ENCODE data around the gene RHBDF2.
"Not testable (repeated sequence)": the region's sequence is repeated elsewhere in the genome, so short reads cannot be mapped to it uniquely, and the experiment has no call there.

The RHBDF2 gene

GRCh38 chr17:76508472-76509063, 7.3 kb upstream of the RHBDF2 start:
- H3K9me3 ChIP-seq (ENCODE audit: control extremely low read depth in 1 of 5, control insufficient read depth in 4 of 5, insufficient read depth in 2 of 5, low read depth in 1 of 5, low read length in 4 of 5); H3K4me1 ChIP-seq (ENCODE audit: control extremely low read depth in 1 of 4, control insufficient read depth in 4 of 4, insufficient read depth in 4 of 4, low read length in 3 of 4); H3K4me3 ChIP-seq (ENCODE audit: control insufficient read depth in 1 of 7, extremely low read depth in 1 of 7, insufficient read depth in 4 of 7, low read depth in 2 of 7, low read length in 6 of 7); DNase-seq; H3K27ac ChIP-seq (ENCODE audit: insufficient read depth in 1 of 2, low read depth in 1 of 2, low read length in 2 of 2, poor library complexity in 1 of 2, severe bottlenecking in 2 of 2); H3K36me3 ChIP-seq (ENCODE audit: control insufficient read depth in 4 of 4, insufficient read depth in 4 of 4, low read length in 3 of 4); POLR2A ChIA-PET; H3K27me3 ChIP-seq (replicated peaks in 2 of 5; ENCODE audit: control insufficient read depth in 4 of 5, insufficient read depth in 5 of 5, low read length in 4 of 5): not testable (repeated sequence)
- 82% methylated on average over 6 of the region's 14 CpGs for WGBS (ENCODE audit: insufficient coverage)
- CTCF ChIA-PET: interaction anchor here (1.0 to 37.8 kb wide), 12 partner anchors 9 to 127 kb away, joined by 3 to 787 read pairs (median 6); partner anchors contain the start of genes AANAT, ST6GALNAC2 and UBE2O

GRCh38 chr17:76506408-76507345, 5.5 kb upstream of the RHBDF2 start:
- DNase-seq: peak; percentile 69 to 82 (median 76)
- H3K4me1 ChIP-seq (ENCODE audit: control extremely low read depth in 1 of 4, control insufficient read depth in 4 of 4, insufficient read depth in 4 of 4, low read length in 3 of 4): peaks cover 0 to 17% (median 5%) of the 10 kb centered on the region in 4 experiments
- H3K4me3 ChIP-seq (ENCODE audit: control insufficient read depth in 1 of 7, extremely low read depth in 1 of 7, insufficient read depth in 4 of 7, low read depth in 2 of 7, low read length in 6 of 7): peak overlapping the region in 1 of 7 experiments; percentile 23
- no peak overlapping the region for H3K27ac ChIP-seq (ENCODE audit: insufficient read depth in 1 of 2, low read depth in 1 of 2, low read length in 2 of 2, poor library complexity in 1 of 2, severe bottlenecking in 2 of 2)
- no peaks in the 10 kb centered on the region for H3K36me3 ChIP-seq (ENCODE audit: control insufficient read depth in 4 of 4, insufficient read depth in 4 of 4, low read length in 3 of 4)
- CTCF ChIA-PET: interaction anchor here (0.9 to 37.8 kb wide), 16 partner anchors 8 to 118 kb away, joined by 3 to 787 read pairs (median 5); partner anchors contain the start of genes AANAT, ST6GALNAC2 and UBE2O
- H3K9me3 ChIP-seq (ENCODE audit: control extremely low read depth in 1 of 5, control insufficient read depth in 4 of 5, insufficient read depth in 2 of 5, low read depth in 1 of 5, low read length in 4 of 5): no peaks in the 10 kb centered on the region
- POLR2A ChIA-PET: no interaction called here
- H3K27me3 ChIP-seq (replicated peaks in 2 of 5; ENCODE audit: control insufficient read depth in 4 of 5, insufficient read depth in 5 of 5, low read length in 4 of 5): no peaks in the 10 kb centered on the region
- 30% methylated on average over 19 of the region's 24 CpGs for WGBS (ENCODE audit: insufficient coverage)

- 97% methylated on average over 6 of the region's 7 CpGs for WGBS (ENCODE audit: insufficient coverage)
Measured at GRCh38 chr17:76504117-76504516, 2.9 kb upstream of the RHBDF2 start.

GRCh38 chr17:76502341-76503211, 1.4 kb upstream of the RHBDF2 start:
- POLR2A ChIA-PET: interaction anchor here (0.5 to 0.7 kb wide), 2 partner anchors 50 to 97 kb away, joined by 3 read pairs; no protein-coding TSS in a partner anchor
- Histone ChIP-seq H3K9me3 (ENCODE audit: control extremely low read depth in 1 of 5, control insufficient read depth in 4 of 5, insufficient read depth in 2 of 5, low read depth in 1 of 5, low read length in 4 of 5) (no peaks in the 10 kb centered on the region), H3K4me1 (ENCODE audit: control extremely low read depth in 1 of 4, control insufficient read depth in 4 of 4, insufficient read depth in 4 of 4, low read length in 3 of 4) (peaks cover 0 to 49% (median 20%) of the 10 kb centered on the region in 4 experiments), H3K27ac (ENCODE audit: insufficient read depth in 1 of 2, low read depth in 1 of 2, low read length in 2 of 2, poor library complexity in 1 of 2, severe bottlenecking in 2 of 2) (no peak overlapping the region), H3K4me3 (ENCODE audit: control insufficient read depth in 1 of 7, extremely low read depth in 1 of 7, insufficient read depth in 4 of 7, low read depth in 2 of 7, low read length in 6 of 7) (no peak overlapping the region), H3K27me3 (replicated peaks in 2 of 5; ENCODE audit: control insufficient read depth in 4 of 5, insufficient read depth in 5 of 5, low read length in 4 of 5) (no peaks in the 10 kb centered on the region), H3K36me3 (ENCODE audit: control insufficient read depth in 4 of 4, insufficient read depth in 4 of 4, low read length in 3 of 4) (no peaks in the 10 kb centered on the region)
- CTCF ChIA-PET: interaction anchor here (0.6 to 37.8 kb wide), 14 partner anchors 10 to 999 kb away, joined by 3 to 787 read pairs (median 4); partner anchors contain the start of genes AANAT and UBE2O
- 76% methylated on average over 6 of the region's 8 CpGs for WGBS (ENCODE audit: insufficient coverage)
- DNase-seq: no peak

More at GRCh38 chr17:76504117-76504516, 2.9 kb upstream of the RHBDF2 start:
- Histone ChIP-seq H3K27me3 (replicated peaks in 2 of 5; ENCODE audit: control insufficient read depth in 4 of 5, insufficient read depth in 5 of 5, low read length in 4 of 5) (no peaks in the 10 kb centered on the region), H3K9me3 (ENCODE audit: control extremely low read depth in 1 of 5, control insufficient read depth in 4 of 5, insufficient read depth in 2 of 5, low read depth in 1 of 5, low read length in 4 of 5) (no peaks in the 10 kb centered on the region), H3K4me1 (ENCODE audit: control extremely low read depth in 1 of 4, control insufficient read depth in 4 of 4, insufficient read depth in 4 of 4, low read length in 3 of 4) (peaks cover 0 to 38% (median 20%) of the 10 kb centered on the region in 4 experiments), H3K36me3 (ENCODE audit: control insufficient read depth in 4 of 4, insufficient read depth in 4 of 4, low read length in 3 of 4) (no peaks in the 10 kb centered on the region), H3K4me3 (ENCODE audit: control insufficient read depth in 1 of 7, extremely low read depth in 1 of 7, insufficient read depth in 4 of 7, low read depth in 2 of 7, low read length in 6 of 7) (no peak overlapping the region), H3K27ac (ENCODE audit: insufficient read depth in 1 of 2, low read depth in 1 of 2, low read length in 2 of 2, poor library complexity in 1 of 2, severe bottlenecking in 2 of 2) (no peak overlapping the region)
- DNase-seq: peak in 2 of 3 donors; percentile 62 to 68
- ChIA-PET CTCF (interaction anchor here (0.6 to 37.8 kb wide), 15 partner anchors 8 to 164 kb away, joined by 3 to 787 read pairs (median 3); partner anchors contain the start of genes AANAT and UBE2O), POLR2A (interaction anchor here (1.3 kb wide), 1 partner anchor 53 kb away, joined by 3 read pairs; no protein-coding TSS in a partner anchor)

GRCh38 chr17:76501827-76502307, 644 bp upstream of the RHBDF2 start:
- Histone ChIP-seq H3K4me1 (ENCODE audit: control extremely low read depth in 1 of 4, control insufficient read depth in 4 of 4, insufficient read depth in 4 of 4, low read length in 3 of 4) (peaks cover 0 to 57% (median 20%) of the 10 kb centered on the region in 4 experiments), H3K9me3 (ENCODE audit: control extremely low read depth in 1 of 5, control insufficient read depth in 4 of 5, insufficient read depth in 2 of 5, low read depth in 1 of 5, low read length in 4 of 5) (no peaks in the 10 kb centered on the region), H3K36me3 (ENCODE audit: control insufficient read depth in 4 of 4, insufficient read depth in 4 of 4, low read length in 3 of 4) (no peaks in the 10 kb centered on the region), H3K4me3 (ENCODE audit: control insufficient read depth in 1 of 7, extremely low read depth in 1 of 7, insufficient read depth in 4 of 7, low read depth in 2 of 7, low read length in 6 of 7) (peak overlapping the region; percentile 65 to 88 (median 78)), H3K27me3 (replicated peaks in 2 of 5; ENCODE audit: control insufficient read depth in 4 of 5, insufficient read depth in 5 of 5, low read length in 4 of 5) (no peaks in the 10 kb centered on the region), H3K27ac (ENCODE audit: insufficient read depth in 1 of 2, low read depth in 1 of 2, low read length in 2 of 2, poor library complexity in 1 of 2, severe bottlenecking in 2 of 2) (no peak overlapping the region)
- no peak for DNase-seq
- 79% methylated on average over 7 of the region's 11 CpGs for WGBS (ENCODE audit: insufficient coverage)
- CTCF ChIA-PET: interaction anchor here (0.8 to 37.8 kb wide), 9 partner anchors 9 to 199 kb away, joined by 3 to 787 read pairs (median 3); partner anchors contain the start of genes AANAT and UBE2O
- POLR2A ChIA-PET: interaction anchor here (0.5 to 0.7 kb wide), 2 partner anchors 50 to 98 kb away, joined by 3 read pairs; no protein-coding TSS in a partner anchor

DNA sequence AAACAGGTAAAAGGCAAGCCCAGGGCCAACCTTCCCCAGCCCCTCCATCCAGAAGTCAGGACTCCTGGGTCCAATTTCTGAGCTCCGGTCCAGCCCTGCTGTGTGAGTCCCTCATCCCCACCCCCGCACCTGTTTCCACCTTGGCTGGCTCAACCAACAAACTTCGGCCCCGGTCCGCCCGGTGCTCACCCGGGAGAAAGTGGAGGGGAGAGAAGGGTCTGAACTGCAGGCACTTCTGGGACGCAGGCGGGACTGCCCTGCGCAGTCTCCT, 541 bp downstream of the RHBDF2 start:
- WGBS (ENCODE audit: insufficient coverage): 6% methylated on average over 10 of the region's 10 CpGs
- no peaks in the 10 kb centered on the region for H3K27me3 ChIP-seq (replicated peaks in 2 of 5; ENCODE audit: control insufficient read depth in 4 of 5, insufficient read depth in 5 of 5, low read length in 4 of 5)
- CTCF ChIA-PET: interaction anchor here (1.0 to 37.8 kb wide), 3 partner anchors 14 to 130 kb away, joined by 3 to 787 read pairs (median 3); partner anchors contain the start of genes AANAT and UBE2O
- H3K4me3 ChIP-seq (ENCODE audit: control insufficient read depth in 1 of 7, extremely low read depth in 1 of 7, insufficient read depth in 4 of 7, low read depth in 2 of 7, low read length in 6 of 7): peak overlapping the region; percentile 65 to 88 (median 73)
- H3K36me3 ChIP-seq (ENCODE audit: control insufficient read depth in 4 of 4, insufficient read depth in 4 of 4, low read length in 3 of 4): no peaks in the 10 kb centered on the region
- POLR2A ChIA-PET: interaction anchor here (0.6 to 0.8 kb wide), 2 partner anchors 8 to 9 kb away, joined by 3 to 5 read pairs; no protein-coding TSS in a partner anchor
- H3K4me1 ChIP-seq (ENCODE audit: control extremely low read depth in 1 of 4, control insufficient read depth in 4 of 4, insufficient read depth in 4 of 4, low read length in 3 of 4): peaks cover 0 to 57% (median 18%) of the 10 kb centered on the region in 4 experiments
- H3K9me3 ChIP-seq (ENCODE audit: control extremely low read depth in 1 of 5, control insufficient read depth in 4 of 5, insufficient read depth in 2 of 5, low read depth in 1 of 5, low read length in 4 of 5): no peaks in the 10 kb centered on the region
- no peak overlapping the region for H3K27ac ChIP-seq (ENCODE audit: insufficient read depth in 1 of 2, low read depth in 1 of 2, low read length in 2 of 2, poor library complexity in 1 of 2, severe bottlenecking in 2 of 2)
- no peak for DNase-seq
